Keratinocyte (primary cell): ENCODE results near the gene PTMS.

Experiments used
- EZH2 ChIP-seq: IDR thresholded peaks from one replicate; pipeline ENCODE4 v1.6.1; 2012; ENCODE audit warnings: inconsistent platforms, mild to moderate bottlenecking, low read length, moderate library complexity
- TF ChIP-seq, protein P1 (sequence below), 3 experiments: IDR thresholded peaks in 1 of 3; conservative IDR thresholded peaks in 1 of 3; optimal IDR thresholded peaks in 1 of 3; 2 replicates in 2 of 3; 3 replicates in 1 of 3; pipeline versions ENCODE3 to v1.5.1; 2011; ENCODE audit warnings: low read length in 3 of 3, mild to moderate bottlenecking in 3 of 3, moderate library complexity in 2 of 3, control low read depth in 1 of 3, inconsistent platforms in 1 of 3; ENCODE audit not compliant: insufficient read depth in 2 of 3; ENCODE audit errors: extremely low read depth in 1 of 3

DNA sequence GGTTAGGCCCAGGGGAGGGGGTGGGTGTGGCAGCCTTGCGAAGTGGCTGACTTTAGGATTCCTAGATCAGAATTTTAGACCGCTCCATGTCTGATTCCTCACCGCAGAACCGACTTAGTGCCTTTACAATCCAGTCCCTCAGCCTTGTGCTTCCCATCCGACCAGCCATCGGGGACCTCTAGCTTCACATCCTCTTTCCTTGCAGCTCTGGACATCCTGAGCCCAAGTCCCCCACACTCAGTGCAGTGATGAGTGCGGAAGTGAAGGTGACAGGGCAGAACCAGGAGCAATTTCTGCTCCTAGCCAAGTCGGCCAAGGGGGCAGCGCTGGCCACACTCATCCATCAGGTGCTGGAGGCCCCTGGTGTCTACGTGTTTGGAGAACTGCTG lies 41.8 kb upstream of the PTMS start:
- TF ChIP-seq, protein P1, sequence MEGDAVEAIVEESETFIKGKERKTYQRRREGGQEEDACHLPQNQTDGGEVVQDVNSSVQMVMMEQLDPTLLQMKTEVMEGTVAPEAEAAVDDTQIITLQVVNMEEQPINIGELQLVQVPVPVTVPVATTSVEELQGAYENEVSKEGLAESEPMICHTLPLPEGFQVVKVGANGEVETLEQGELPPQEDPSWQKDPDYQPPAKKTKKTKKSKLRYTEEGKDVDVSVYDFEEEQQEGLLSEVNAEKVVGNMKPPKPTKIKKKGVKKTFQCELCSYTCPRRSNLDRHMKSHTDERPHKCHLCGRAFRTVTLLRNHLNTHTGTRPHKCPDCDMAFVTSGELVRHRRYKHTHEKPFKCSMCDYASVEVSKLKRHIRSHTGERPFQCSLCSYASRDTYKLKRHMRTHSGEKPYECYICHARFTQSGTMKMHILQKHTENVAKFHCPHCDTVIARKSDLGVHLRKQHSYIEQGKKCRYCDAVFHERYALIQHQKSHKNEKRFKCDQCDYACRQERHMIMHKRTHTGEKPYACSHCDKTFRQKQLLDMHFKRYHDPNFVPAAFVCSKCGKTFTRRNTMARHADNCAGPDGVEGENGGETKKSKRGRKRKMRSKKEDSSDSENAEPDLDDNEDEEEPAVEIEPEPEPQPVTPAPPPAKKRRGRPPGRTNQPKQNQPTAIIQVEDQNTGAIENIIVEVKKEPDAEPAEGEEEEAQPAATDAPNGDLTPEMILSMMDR (optimal IDR thresholded peaks at IDR 0.05 in 1 of 3, IDR thresholded peaks at IDR 0.05 in 1 of 3, conservative IDR thresholded peaks at IDR 0.05 in 1 of 3; ENCODE audit: extremely low read depth in 1 of 3, insufficient read depth in 2 of 3, low read length in 3 of 3) = no peak
- no peak for TF ChIP-seq EZH2
